ENCODE data around the gene PIMREG.

DNA sequence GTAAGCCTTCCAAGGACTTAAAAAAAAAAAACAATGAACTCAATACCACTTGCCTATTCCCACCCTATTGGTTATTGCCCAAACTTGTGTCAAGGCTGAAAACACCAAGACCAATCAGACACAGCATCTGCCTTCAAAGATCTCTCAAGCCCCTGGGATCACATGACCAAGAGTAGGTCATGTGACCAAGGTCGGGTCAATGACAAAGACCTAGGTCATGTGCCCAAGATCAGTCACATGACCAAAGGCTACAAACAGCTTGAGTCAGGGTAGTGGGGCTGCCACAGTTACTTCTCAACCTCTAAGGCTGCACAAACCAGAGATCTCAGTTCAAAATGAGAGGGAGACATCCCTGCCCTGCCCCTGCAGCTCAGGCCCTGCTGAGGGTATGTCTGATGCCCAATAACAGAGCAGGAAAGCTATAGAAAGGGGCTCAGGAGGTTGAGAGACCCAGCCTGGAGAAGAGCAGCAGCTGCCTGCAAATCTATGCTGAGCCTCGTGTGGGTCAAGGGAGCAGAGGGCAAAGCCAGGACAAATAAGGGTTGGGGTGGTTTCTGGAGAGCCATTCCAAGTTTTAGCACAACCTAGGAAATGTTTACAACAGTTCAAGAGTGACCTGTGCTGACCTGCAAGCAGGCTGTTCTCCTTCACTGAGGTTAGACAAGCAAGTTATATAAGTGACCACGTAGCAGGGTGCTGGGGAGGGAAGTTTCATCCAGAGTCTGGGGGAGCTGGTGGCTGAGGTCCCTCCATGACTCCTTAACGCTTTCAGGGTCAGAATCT, 48.8 kb downstream of the PIMREG start:
- TF ChIP-seq POLR2A (IDR thresholded peaks at IDR 0.05) = no peak
- no peak for TF ChIP-seq CTCF (IDR thresholded peaks at IDR 0.05)
- TF ChIP-seq POLR2AphosphoS5 (IDR thresholded peaks at IDR 0.05) = no peak
- TF ChIP-seq EP300 (IDR thresholded peaks at IDR 0.05) = no peak

Measured in suprapubic skin (tissue), 4 donors.